GM10248 (cell line): ENCODE results near the gene CNTLN.

ENCODE experiments used
- CTCF ChIA-PET: fragments of 300-600 bp; sonication (Branson Sonifier 250); formaldehyde crosslinking; extraction: SDS; loops from one replicate; lab custom pipeline; 2021; ENCODE audit warnings: antibody characterized with exemption; lab: Yijun Ruan, JAX
- POLR2A ChIA-PET: fragments of 350-650 bp; sonication (Branson Sonifier 250); formaldehyde crosslinking; extraction: SDS; loops from one replicate; lab custom pipeline; 2020; ENCODE audit warnings: antibody characterized with exemption; lab: Yijun Ruan, JAX
- DNase-seq: peaks from one replicate; pipeline ENCODE4 v3.0.0; 2012; ENCODE audit errors: extremely low spot score
- CTCF ChIP-seq: IDR thresholded peaks from 2 replicates; pipeline ENCODE4 v1.5.1; 2012; ENCODE audit warnings: mild to moderate bottlenecking, low read depth; ENCODE audit errors: extremely low read depth, missing control alignments, control extremely low read depth

The CNTLN gene

GRCh38 chr9:17315341-17315740, 180.5 kb downstream of the CNTLN start:
- DNase-seq, result no peak
- TF ChIP-seq CTCF, result no peak
- ChIA-PET POLR2A (no interaction called here), CTCF (no interaction called here)

- POLR2A ChIA-PET, result no interaction called here
- no peak for DNase-seq
- TF ChIP-seq CTCF, result no peak
- CTCF ChIA-PET, result interaction anchor here (1.0 kb wide), 1 partner anchor 10 kb away, joined by 3 read pairs; no protein-coding TSS in a partner anchor
These were observed 184.0 kb downstream of the CNTLN start for GRCh38 chr9:17318821-17319320.

- POLR2A ChIA-PET, result no interaction called here
- CTCF ChIA-PET, result interaction anchor here (1.0 kb wide), 1 partner anchor 9 kb away, joined by 3 read pairs; no protein-coding TSS in a partner anchor
- no peak for DNase-seq
- TF ChIP-seq CTCF, result no peak
These were observed 185.0 kb downstream of the CNTLN start for GRCh38 chr9:17319864-17320263.

GRCh38 chr9:17322882-17323864, 188.3 kb downstream of the CNTLN start:
- CTCF ChIA-PET, result interaction anchor here (0.7 to 1.6 kb wide), 2 partner anchors 11 kb away, joined by 3 read pairs; no protein-coding TSS in a partner anchor
- no peak for DNase-seq
- TF ChIP-seq CTCF, result no peak
- POLR2A ChIA-PET, result no interaction called here

GRCh38 chr9:17328331-17328730, 193.5 kb downstream of the CNTLN start:
- TF ChIP-seq CTCF, result no peak
- DNase-seq, result no peak
- POLR2A ChIA-PET, result no interaction called here
- CTCF ChIA-PET, result interaction anchor here (1.1 kb wide), 1 partner anchor 9 kb away, joined by 3 read pairs; no protein-coding TSS in a partner anchor

GRCh38 chr9:17330097-17330496, 195.3 kb downstream of the CNTLN start:
- no peak for TF ChIP-seq CTCF
- ChIA-PET CTCF (no interaction called here), POLR2A (no interaction called here)
- DNase-seq, result no peak
